Subcutaneous abdominal adipose tissue (tissue), 5 donors: ENCODE data around the gene MTAP.

Source experiments
- H3K27ac ChIP-seq: one replicate; pipeline ENCODE4 v1.7.0; 2013; ENCODE audit warnings: low read depth, mild to moderate bottlenecking, inconsistent platforms, low read length, moderate library complexity
- H3K27me3 ChIP-seq, 5 donors: one replicate each; pipeline ENCODE4 v1.7.0; 2013; ENCODE audit warnings: low read length in 5 of 5, inconsistent platforms in 1 of 5; ENCODE audit not compliant: control insufficient read depth in 5 of 5, insufficient read depth in 4 of 5
- H3K36me3 ChIP-seq, 5 donors: one replicate each; pipeline ENCODE4 v1.7.0; 2013; ENCODE audit warnings: low read length in 5 of 5; ENCODE audit not compliant: control insufficient read depth in 5 of 5, insufficient read depth in 5 of 5
- H3K4me1 ChIP-seq, 5 donors: one replicate each; pipeline ENCODE4 v1.7.0; 2013; ENCODE audit warnings: low read length in 5 of 5, mild to moderate bottlenecking in 3 of 5, moderate library complexity in 1 of 5; ENCODE audit not compliant: control insufficient read depth in 5 of 5, insufficient read depth in 5 of 5
- H3K4me3 ChIP-seq, 5 donors: one replicate each; pipeline ENCODE4 v1.7.0; 2013; ENCODE audit warnings: low read length in 5 of 5, low read depth in 1 of 5
- H3K9ac ChIP-seq, 5 donors: one replicate each; pipeline ENCODE4 v1.7.0; 2013; ENCODE audit warnings: low read length in 5 of 5, mild to moderate bottlenecking in 4 of 5, moderate library complexity in 3 of 5
- H3K9me3 ChIP-seq, 5 donors: one replicate each; pipeline ENCODE4 v1.7.0; 2013; ENCODE audit warnings: low read length in 5 of 5; ENCODE audit not compliant: control insufficient read depth in 5 of 5
- donor health status: healthy.
- donor health status: healthy.
- donor health status: healthy.
- donor health status: healthy.
- donor health status: healthy.

MTAP gene

DNA sequence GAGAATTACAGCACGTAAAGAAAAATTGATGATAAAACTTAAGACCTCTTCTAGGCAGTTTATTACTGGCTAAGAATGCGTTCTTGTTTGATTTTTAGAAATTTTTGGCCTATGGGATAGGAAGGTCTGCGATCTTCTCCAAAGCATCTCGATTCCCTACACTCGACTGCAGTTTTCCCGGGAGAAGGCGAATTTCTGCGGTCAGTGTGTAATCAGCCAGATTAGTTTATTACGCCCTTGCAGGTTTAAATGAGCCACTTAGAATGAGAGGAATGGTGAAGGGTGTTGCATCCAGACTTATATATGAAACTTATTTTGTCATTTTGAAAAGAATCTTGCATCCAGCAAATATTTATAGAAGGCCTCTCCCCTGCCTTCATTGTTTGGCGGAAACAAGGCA, 1.2 kb downstream of the MTAP start:
- Histone ChIP-seq H3K4me1 (peaks cover 2 to 48% (median 35%) of the 10 kb centered on the region in 5 donors), H3K4me3 (peak overlapping the region; percentile 82 to 97 (median 86))

DNA sequence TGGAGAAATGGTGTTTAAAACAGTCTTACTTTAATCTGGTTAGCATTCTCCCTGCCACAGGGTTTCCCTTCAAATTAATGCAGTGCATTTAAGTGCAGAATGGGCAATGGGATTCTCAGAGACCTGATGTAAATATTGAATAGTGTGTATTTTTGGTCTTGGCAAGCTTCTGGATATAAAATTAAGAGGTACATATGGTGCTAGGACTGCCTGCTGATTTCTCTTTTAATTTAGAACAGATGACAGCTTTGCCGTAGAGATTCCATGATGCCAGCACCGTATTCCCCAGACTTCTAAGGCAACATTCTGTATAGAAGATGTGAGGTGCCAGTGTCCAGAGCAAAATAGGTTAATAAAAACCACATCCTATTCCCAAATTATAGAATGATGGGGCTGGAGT, 1.9 kb downstream of the MTAP start:
- H3K9me3 ChIP-seq = no peaks in the 10 kb centered on the region
- peak overlapping the region in 3 of 5 donors; percentile 25 to 71 (median 26) for H3K9ac ChIP-seq
- peaks cover 0 to 7% (median 5%) of the 10 kb centered on the region in 5 donors for H3K36me3 ChIP-seq
- no peaks in the 10 kb centered on the region for H3K27me3 ChIP-seq
- no peak overlapping the region for H3K4me3 ChIP-seq
- H3K4me1 ChIP-seq = peaks cover 2 to 48% (median 35%) of the 10 kb centered on the region in 5 donors
- H3K27ac ChIP-seq = no peak overlapping the region

More for the DNA sequence above, 1.2 kb downstream of the MTAP start:
- Histone ChIP-seq H3K27ac (peak overlapping the region; percentile 89), H3K9me3 (no peaks in the 10 kb centered on the region), H3K36me3 (peaks cover 0 to 2% (median under 1%) of the 10 kb centered on the region in 5 donors), H3K9ac (peak overlapping the region; percentile 71 to 90 (median 75)), H3K27me3 (no peaks in the 10 kb centered on the region)

DNA sequence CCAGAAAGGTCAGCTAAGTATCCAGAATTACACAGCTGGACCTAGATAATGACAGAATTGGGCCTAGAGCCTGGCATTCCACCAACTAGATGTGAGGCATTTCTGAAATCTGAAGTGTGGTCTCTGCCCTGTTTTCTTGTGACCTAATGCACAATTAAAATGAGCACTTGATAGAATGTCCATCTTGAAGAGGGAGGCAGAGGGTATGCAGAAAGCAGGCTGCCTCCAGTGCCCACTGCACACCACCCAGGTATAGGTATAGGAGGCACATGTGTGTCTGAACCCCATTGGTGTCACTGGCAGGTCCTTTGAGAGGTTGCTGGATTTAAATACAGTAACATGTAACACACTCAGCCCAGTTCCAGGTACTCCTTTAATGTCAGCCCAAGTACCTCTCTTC, 2.4 kb downstream of the MTAP start:
- Histone ChIP-seq H3K27ac (no peak overlapping the region), H3K9ac (peak overlapping the region in 2 of 5 donors; percentile 26 to 44), H3K27me3 (no peaks in the 10 kb centered on the region), H3K36me3 (peaks cover under 1 to 8% (median 7%) of the 10 kb centered on the region in 5 donors), H3K4me3 (peak overlapping the region in 1 of 5 donors; percentile 2), H3K4me1 (peaks cover 2 to 48% (median 35%) of the 10 kb centered on the region in 5 donors), H3K9me3 (no peaks in the 10 kb centered on the region)

DNA sequence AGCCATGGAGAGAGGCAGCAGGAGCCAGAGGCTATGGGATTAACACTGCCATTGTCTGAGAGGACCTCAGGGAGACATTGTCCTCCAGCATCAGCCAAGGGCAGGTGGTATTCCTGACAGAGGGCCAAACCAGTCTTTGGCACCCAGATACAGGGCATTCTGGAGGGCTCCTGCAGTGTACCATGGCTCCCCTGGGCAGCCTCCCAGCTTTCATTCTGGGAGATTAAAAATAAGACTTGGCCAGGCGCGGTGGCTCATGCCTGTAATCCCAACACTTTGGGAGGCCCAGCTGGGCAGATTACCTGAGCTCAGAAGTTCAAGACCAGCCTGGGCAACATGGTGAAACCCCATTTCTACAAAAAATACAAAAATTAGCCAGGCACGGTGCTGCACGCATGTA, 4.2 kb downstream of the MTAP start:
- no peak overlapping the region for H3K27ac ChIP-seq
- peaks cover 2 to 52% (median 35%) of the 10 kb centered on the region in 5 donors for H3K4me1 ChIP-seq
- no peak overlapping the region for H3K4me3 ChIP-seq
- peak overlapping the region in 1 of 5 donors; percentile 12 for H3K9ac ChIP-seq
- no peaks in the 10 kb centered on the region for H3K9me3 ChIP-seq
- H3K27me3 ChIP-seq = no peaks in the 10 kb centered on the region
- H3K36me3 ChIP-seq = peaks cover 4 to 23% (median 10%) of the 10 kb centered on the region in 5 donors

DNA sequence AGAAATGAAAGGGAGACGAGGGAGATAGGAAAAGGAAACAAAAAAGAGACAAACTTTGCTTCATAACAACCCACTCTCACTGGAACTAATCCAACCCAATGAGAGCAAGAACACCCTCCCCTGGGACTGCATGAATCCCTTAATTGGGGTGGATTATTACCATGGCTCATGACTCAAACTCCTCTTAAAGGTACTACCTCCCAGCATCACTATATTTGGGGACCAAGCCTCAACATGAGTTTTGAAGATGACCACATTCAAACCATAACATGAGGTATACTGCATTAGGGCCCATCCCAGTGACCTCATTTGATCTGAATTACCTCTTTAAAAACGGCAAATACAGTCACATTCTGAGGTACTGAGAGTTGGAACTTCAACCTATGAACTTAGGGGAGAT, 8.0 kb downstream of the MTAP start:
- Histone ChIP-seq H3K4me3 (no peak overlapping the region), H3K27me3 (no peaks in the 10 kb centered on the region), H3K4me1 (peaks cover 0 to 40% (median 26%) of the 10 kb centered on the region in 5 donors), H3K9me3 (no peaks in the 10 kb centered on the region), H3K9ac (peak overlapping the region in 2 of 5 donors; percentile 40 to 54), H3K36me3 (peaks cover 4 to 26% (median 11%) of the 10 kb centered on the region in 5 donors), H3K27ac (peak overlapping the region; percentile 60)

DNA sequence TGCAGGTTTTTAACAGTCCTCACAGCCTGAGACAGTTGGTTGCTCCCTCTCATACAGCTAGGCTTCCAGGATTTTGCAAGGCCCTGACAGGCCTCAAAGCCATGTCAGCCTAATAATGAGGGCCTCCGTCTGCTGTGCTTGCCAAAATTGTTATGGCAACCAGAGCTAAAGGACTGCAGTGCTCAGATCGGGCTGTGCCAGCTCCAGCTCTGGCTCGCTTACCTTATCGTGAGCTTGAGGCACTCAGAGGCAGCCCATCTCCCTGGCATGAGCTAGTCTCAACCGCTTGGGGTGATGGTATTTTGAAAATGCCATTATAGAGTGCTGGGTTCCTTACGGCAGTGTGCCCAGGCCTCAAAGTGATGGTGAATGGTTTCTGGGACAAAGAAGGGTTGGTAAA, 8.4 kb downstream of the MTAP start:
- peak overlapping the region in 1 of 5 donors; percentile 31 for H3K9ac ChIP-seq

DNA sequence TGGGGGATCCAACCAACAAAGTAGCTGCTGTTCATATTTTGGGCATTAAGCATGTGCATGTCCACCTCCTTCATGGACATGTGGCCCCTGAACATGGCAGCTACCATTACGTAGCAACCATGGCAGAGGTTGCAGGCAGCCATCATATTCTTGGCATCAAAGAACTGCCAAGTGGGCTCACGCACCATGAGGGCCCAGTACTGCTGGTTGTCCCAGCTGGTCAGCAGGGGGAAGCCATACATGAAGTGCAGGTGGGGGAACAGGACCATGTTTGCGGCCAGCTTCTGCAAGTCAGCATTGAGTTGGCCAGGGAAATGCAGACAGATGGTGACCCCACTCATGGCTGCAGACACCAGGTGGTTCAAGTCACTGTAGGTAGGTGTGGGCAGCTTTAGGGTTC, 9.5 kb downstream of the MTAP start:
- no peaks in the 10 kb centered on the region for H3K9me3 ChIP-seq
- no peak overlapping the region for H3K4me3 ChIP-seq
- H3K4me1 ChIP-seq = peaks cover 0 to 29% (median 23%) of the 10 kb centered on the region in 5 donors
- no peaks in the 10 kb centered on the region for H3K27me3 ChIP-seq
- H3K27ac ChIP-seq = peak overlapping the region; percentile 51
- H3K36me3 ChIP-seq = peaks cover 12 to 37% (median 22%) of the 10 kb centered on the region in 5 donors
- H3K9ac ChIP-seq = peak overlapping the region in 1 of 5 donors; percentile 20

More for the DNA sequence above, 8.4 kb downstream of the MTAP start:
- Histone ChIP-seq H3K4me1 (peaks cover 0 to 35% (median 26%) of the 10 kb centered on the region in 5 donors), H3K9me3 (no peaks in the 10 kb centered on the region), H3K27me3 (no peaks in the 10 kb centered on the region), H3K27ac (peak overlapping the region; percentile 60), H3K36me3 (peaks cover 4 to 31% (median 16%) of the 10 kb centered on the region in 5 donors), H3K4me3 (no peak overlapping the region)

DNA sequence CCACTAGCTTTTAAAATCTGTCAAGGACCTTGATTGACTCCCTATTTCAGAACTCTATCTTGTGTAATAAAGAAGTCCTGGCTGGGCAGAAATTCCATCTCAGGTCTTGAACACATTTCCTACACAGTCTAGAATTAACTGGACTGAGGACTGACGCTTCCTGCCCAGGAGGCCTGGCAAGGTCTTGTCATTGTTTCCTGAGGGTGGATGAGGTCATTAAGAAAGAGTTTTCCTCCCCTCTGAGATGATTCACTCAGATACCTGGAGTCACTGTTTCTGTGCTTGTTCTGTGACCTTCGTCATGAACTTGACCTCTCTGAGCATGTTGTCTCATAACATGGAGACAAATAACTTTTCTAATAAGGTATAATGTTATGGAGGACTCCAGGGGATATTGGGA, 10.0 kb downstream of the MTAP start:
- H3K27me3 ChIP-seq = no peaks in the 10 kb centered on the region
- H3K9ac ChIP-seq = peak overlapping the region in 1 of 5 donors; percentile 14
- no peaks in the 10 kb centered on the region for H3K9me3 ChIP-seq
- H3K27ac ChIP-seq = peak overlapping the region; percentile 51
- no peak overlapping the region for H3K4me3 ChIP-seq
- H3K36me3 ChIP-seq = peaks cover 14 to 42% (median 27%) of the 10 kb centered on the region in 5 donors
- H3K4me1 ChIP-seq = peaks cover 0 to 29% (median 18%) of the 10 kb centered on the region in 5 donors

DNA sequence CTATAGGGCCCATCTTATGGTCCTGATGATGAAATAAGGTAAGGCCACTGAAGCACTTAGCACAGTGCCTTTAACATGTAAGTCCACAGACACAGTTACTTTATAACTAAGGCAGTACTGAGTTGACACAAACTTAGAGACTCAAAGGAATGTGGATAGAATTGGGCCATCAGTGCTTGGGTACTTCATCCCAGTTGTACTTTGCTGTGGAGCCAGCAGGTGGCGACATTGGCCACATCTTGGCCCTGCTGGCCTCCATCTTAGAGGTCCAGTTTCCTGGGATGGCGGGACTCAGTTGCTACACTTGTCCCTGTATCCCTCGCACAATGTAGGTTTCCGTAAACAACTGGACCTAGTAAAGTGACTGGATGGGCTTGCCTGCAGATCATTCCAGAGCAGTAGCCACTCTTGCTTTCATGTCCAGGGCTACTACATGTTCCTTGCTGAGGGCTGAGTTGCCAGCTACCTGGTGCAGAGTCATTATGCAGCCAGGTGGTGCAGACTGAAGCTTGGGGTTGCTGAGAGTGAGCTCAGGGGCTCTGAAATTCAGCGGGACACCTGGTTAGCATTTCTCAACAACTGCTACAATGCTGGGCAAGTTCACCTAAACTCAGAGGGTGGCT, 10.6 kb downstream of the MTAP start:
- H3K27ac ChIP-seq = peak overlapping the region; percentile 58
- no peak overlapping the region for H3K4me3 ChIP-seq
- H3K4me1 ChIP-seq = peaks cover 0 to 29% (median 17%) of the 10 kb centered on the region in 5 donors
- H3K9me3 ChIP-seq = no peaks in the 10 kb centered on the region
- H3K9ac ChIP-seq = no peak overlapping the region
- H3K36me3 ChIP-seq = peaks cover 14 to 48% (median 33%) of the 10 kb centered on the region in 5 donors
- no peaks in the 10 kb centered on the region for H3K27me3 ChIP-seq
